Astrocyte (in vitro differentiated cells and primary cell): ENCODE data around the gene NDUFB6. TPM values are rescaled to one million over a fixed set of nuclear protein-coding genes. Genes with fewer than 3 reads are reported as not detected.

Experiments
- DNase-seq: peaks from one replicate; pipeline ENCODE4 v3.0.0-alpha.2; 2010; ENCODE audit warnings: low read depth
- FAIRE-seq: peaks from 2 replicates; lab custom pipeline; 2011; peaks lifted over from hg19 to GRCh38; lab: Jason Lieb, UNC
- H2AFZ ChIP-seq: 2 replicates; pipeline ENCODE4 v1.6.0; 2012; ENCODE audit warnings: low read depth, low read length, inconsistent platforms
- H3K27ac ChIP-seq: 2 replicates; pipeline ENCODE4 v1.5.1; 2011; ENCODE audit warnings: low read depth, low read length, inconsistent platforms
- H3K27me3 ChIP-seq: 2 replicates; pipeline ENCODE4 v1.6.0; 2011; ENCODE audit warnings: low read length, inconsistent platforms; ENCODE audit not compliant: insufficient read depth
- H3K36me3 ChIP-seq: 2 replicates; pipeline ENCODE4 v1.5.1; 2011; ENCODE audit warnings: low read length, inconsistent platforms; ENCODE audit not compliant: insufficient read depth
- H3K4me1 ChIP-seq: 2 replicates; pipeline ENCODE4 v1.5.1; 2011; ENCODE audit warnings: low read length, inconsistent platforms; ENCODE audit not compliant: insufficient read depth
- H3K4me2 ChIP-seq: 2 replicates; pipeline ENCODE4 v1.6.0; 2012; ENCODE audit warnings: low read length, inconsistent platforms
- H3K4me3 ChIP-seq: 2 replicates; pipeline ENCODE4 v1.5.1; 2011; ENCODE audit warnings: low read depth, mild to moderate bottlenecking, low read length, inconsistent platforms; ENCODE audit not compliant: insufficient read depth
- H3K79me2 ChIP-seq: 2 replicates; pipeline ENCODE4 v1.6.0; 2012; ENCODE audit warnings: mild to moderate bottlenecking, low read length, inconsistent platforms; ENCODE audit not compliant: insufficient read depth
- H3K9ac ChIP-seq: 2 replicates; pipeline ENCODE4 v1.6.0; 2012; ENCODE audit warnings: mild to moderate bottlenecking, low read length, inconsistent platforms
- H3K9me3 ChIP-seq: 2 replicates; pipeline ENCODE4 v1.5.1; 2012; ENCODE audit warnings: low read depth, mild to moderate bottlenecking, low read length, inconsistent platforms; ENCODE audit not compliant: insufficient read depth
- H4K20me1 ChIP-seq: 2 replicates; pipeline ENCODE4 v1.6.0; 2012; ENCODE audit warnings: low read length, inconsistent platforms; ENCODE audit not compliant: insufficient read depth
- H3K27ac Mint-ChIP-seq: one replicate; pipeline ENCODE4 v1.8.0; 2021; ENCODE audit warnings: mild to moderate bottlenecking, mixed read lengths; ENCODE audit not compliant: unreplicated experiment
- H3K27me3 Mint-ChIP-seq: one replicate; pipeline ENCODE4 v1.8.0; 2021; ENCODE audit warnings: low read depth, mixed read lengths; ENCODE audit not compliant: unreplicated experiment
- H3K36me3 Mint-ChIP-seq: one replicate; pipeline ENCODE4 v1.8.0; 2021; ENCODE audit warnings: low read depth, mixed read lengths; ENCODE audit not compliant: unreplicated experiment
- H3K4me1 Mint-ChIP-seq: one replicate; pipeline ENCODE4 v1.8.0; 2021; ENCODE audit warnings: low read depth, mixed read lengths; ENCODE audit not compliant: unreplicated experiment
- H3K4me3 Mint-ChIP-seq: one replicate; pipeline ENCODE4 v1.8.0; 2021; ENCODE audit warnings: mild to moderate bottlenecking, moderate library complexity, mixed read lengths; ENCODE audit not compliant: unreplicated experiment
- H3K9me3 Mint-ChIP-seq: one replicate; pipeline ENCODE4 v1.8.0; 2021; ENCODE audit warnings: mild to moderate bottlenecking, mixed read lengths; ENCODE audit not compliant: unreplicated experiment
- EZH2 ChIP-seq: IDR thresholded peaks from 2 replicates; pipeline ENCODE4 v1.6.1; 2012; ENCODE audit warnings: mild to moderate bottlenecking, low read length, inconsistent platforms; ENCODE audit not compliant: insufficient read depth
- total RNA-seq: library from RNA; stranded (reverse); gene quantifications from 2 replicates; pipeline ENCODE4 v1.2.1, GENCODE V29; 2021
- TF ChIP-seq, protein P1 (sequence below): IDR thresholded peaks from 2 replicates; pipeline ENCODE4 v1.5.1; 2011; ENCODE audit warnings: low read depth, mild to moderate bottlenecking, inconsistent platforms, low read length, moderate library complexity; ENCODE audit not compliant: insufficient read depth

Gene NDUFB6
- total RNA-seq, 1 donor from 2014 or later, result 56.7 TPM

DNA sequence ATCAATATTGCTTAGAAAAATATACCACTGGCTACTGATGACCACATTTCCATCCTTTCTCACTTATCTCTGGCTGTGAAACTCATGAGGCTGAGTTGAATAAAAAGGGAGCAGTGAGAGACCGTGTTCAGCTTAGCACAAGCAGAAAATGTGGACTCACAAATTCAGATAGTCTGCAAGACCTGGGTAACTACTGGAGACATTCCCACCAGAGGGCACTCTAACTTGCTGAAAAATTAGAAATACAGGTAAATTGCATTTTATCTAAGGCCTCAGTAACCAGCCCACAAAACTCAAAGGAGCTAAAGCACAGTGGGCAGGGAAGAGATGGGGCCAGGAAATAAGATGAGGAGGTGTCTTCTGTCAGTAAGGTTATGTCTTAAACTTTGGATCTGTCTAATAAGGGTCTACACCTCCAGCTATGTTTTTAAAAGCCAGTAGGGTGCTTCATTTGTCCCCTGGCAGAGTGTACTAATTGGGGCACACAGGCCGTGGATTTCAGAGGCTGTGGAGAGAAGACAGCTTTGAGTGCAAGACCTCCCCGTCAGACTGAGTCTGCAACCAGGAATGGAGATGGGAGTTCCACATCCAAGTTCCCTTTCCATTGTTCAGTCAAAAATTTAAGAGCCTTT, 8.7 kb upstream of the NDUFB6 start:
- H3K79me2 ChIP-seq, result no peaks in the 10 kb centered on the region
- peaks cover 6% of the 10 kb centered on the region for H3K4me1 ChIP-seq
- Mint-ChIP-seq H3K36me3 (no peaks in the 10 kb centered on the region), H3K9me3 (peaks cover 2% of the 10 kb centered on the region), H3K27ac (peak overlapping the region; percentile 73), H3K4me1 (peaks cover 14% of the 10 kb centered on the region), H3K4me3 (no peak overlapping the region), H3K27me3 (no peaks in the 10 kb centered on the region)
- no peaks in the 10 kb centered on the region for H4K20me1 ChIP-seq
- no peak overlapping the region for H3K4me3 ChIP-seq
- DNase-seq (peak; percentile 54), FAIRE-seq (peak; percentile 89)
- TF ChIP-seq EZH2, result no peak
- TF ChIP-seq, protein P1, sequence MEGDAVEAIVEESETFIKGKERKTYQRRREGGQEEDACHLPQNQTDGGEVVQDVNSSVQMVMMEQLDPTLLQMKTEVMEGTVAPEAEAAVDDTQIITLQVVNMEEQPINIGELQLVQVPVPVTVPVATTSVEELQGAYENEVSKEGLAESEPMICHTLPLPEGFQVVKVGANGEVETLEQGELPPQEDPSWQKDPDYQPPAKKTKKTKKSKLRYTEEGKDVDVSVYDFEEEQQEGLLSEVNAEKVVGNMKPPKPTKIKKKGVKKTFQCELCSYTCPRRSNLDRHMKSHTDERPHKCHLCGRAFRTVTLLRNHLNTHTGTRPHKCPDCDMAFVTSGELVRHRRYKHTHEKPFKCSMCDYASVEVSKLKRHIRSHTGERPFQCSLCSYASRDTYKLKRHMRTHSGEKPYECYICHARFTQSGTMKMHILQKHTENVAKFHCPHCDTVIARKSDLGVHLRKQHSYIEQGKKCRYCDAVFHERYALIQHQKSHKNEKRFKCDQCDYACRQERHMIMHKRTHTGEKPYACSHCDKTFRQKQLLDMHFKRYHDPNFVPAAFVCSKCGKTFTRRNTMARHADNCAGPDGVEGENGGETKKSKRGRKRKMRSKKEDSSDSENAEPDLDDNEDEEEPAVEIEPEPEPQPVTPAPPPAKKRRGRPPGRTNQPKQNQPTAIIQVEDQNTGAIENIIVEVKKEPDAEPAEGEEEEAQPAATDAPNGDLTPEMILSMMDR, result peak; percentile 79
- H3K9ac ChIP-seq, result no peak overlapping the region
- peak overlapping the region; percentile 9 for H2AFZ ChIP-seq
- no peaks in the 10 kb centered on the region for H3K9me3 ChIP-seq
- H3K4me2 ChIP-seq, result no peak overlapping the region
- no peaks in the 10 kb centered on the region for H3K36me3 ChIP-seq
- H3K27ac ChIP-seq, result no peak overlapping the region
- H3K27me3 ChIP-seq, result peaks cover 2% of the 10 kb centered on the region

DNA sequence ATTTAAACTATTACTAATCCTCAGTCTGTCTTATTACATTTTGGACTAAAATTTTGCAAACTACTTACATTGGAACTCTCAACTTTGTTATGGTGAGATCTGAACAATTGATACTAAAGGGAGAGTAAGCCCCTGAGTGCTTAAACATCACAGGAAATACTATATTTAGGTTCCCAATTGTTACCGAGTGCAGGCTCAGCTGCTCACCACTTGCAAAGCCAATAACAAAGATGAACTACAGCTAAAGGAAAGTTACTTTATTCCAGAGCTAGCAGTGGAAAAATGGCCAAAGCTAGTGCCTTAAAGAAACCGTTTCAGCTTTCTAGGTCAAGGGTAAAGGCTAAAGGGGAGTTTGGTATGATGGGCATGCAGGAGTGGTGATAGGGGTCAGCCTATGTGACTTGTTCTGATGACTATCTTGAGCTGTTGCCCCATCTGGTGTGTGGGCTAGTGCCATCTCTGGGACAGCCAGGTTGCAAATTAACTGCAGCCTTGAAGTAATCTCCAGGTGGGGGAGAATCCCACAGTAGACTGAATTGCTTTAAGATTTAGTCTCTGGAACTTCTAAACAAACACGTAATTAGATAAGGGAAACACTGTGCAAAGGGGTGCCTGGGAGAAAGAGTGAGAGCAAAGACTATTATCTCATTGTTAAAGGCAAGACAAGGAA, 7.8 kb upstream of the NDUFB6 start:
- H3K27ac Mint-ChIP-seq, result peak overlapping the region; percentile 73
- DNase-seq (no peak), FAIRE-seq (no peak)
- peaks cover 14% of the 10 kb centered on the region for H3K4me1 Mint-ChIP-seq
- no peaks in the 10 kb centered on the region for H3K9me3 ChIP-seq
- H3K4me2 ChIP-seq, result peak overlapping the region; percentile 24
- no peak overlapping the region for H3K4me3 Mint-ChIP-seq
- no peak overlapping the region for H3K27ac ChIP-seq
- H3K27me3 Mint-ChIP-seq, result no peaks in the 10 kb centered on the region
- no peaks in the 10 kb centered on the region for H4K20me1 ChIP-seq
- no peaks in the 10 kb centered on the region for H3K36me3 Mint-ChIP-seq
- no peaks in the 10 kb centered on the region for H3K36me3 ChIP-seq
- H2AFZ ChIP-seq, result no peak overlapping the region
- no peak overlapping the region for H3K4me3 ChIP-seq
- no peaks in the 10 kb centered on the region for H3K9me3 Mint-ChIP-seq
- H3K4me1 ChIP-seq, result peaks cover 6% of the 10 kb centered on the region
- H3K9ac ChIP-seq, result peak overlapping the region; percentile 30
- H3K79me2 ChIP-seq, result no peaks in the 10 kb centered on the region
- peaks cover 2% of the 10 kb centered on the region for H3K27me3 ChIP-seq
- TF ChIP-seq EZH2, result no peak
- TF ChIP-seq, protein P1, result no peak
